Measurements from ENCODE around the gene EXOC2.

EXOC2 gene

GRCh38 chr6:437037-437392 is 255.9 kb downstream of the EXOC2 start:
- DNase-seq (ENCODE audit: low spot score in 2 of 2) = no peak
- in situ Hi-C loops (cut with MboI; ENCODE audit: low sequenced_read_pairs) = no loop called here

DNA sequence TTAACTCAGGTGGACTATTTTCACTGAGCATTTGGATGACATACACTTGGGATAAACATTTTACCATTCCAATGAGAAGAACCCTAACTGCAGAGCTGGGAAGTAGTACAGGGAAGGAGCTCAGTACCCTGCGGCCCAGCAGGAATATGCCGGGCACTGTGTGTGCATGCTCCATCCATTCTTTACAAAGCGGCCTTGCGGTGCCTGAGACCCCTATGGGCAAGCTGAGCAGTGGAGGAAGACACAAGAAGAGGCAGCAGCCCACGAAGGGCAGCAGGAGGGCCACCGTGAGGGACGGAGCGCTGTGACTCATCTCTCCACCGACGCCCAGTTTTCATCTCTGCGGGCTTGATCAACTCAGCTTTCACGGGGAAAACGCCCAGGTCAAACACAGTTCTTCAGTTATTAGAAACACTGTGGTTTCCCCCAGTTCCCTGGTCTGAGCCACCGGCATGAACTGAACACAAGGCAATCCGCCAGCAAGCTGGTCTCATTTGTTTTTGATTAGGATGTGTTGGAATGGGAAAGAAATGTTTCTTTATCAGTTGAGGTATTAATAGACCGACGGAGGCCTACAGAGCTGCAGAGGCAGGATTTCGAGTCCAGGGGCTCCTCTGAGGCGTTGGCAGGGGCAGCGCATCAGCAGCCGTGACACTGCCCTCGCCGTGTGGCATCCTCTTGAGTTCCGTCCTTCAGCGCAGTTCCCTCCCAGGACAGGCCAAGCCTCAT is 256.5 kb downstream of the EXOC2 start:
- H3K27me3 ChIP-seq (ENCODE audit: low read depth) = no peaks in the 10 kb centered on the region
- in situ Hi-C loops (cut with MboI; ENCODE audit: low sequenced_read_pairs) = no loop called here
- no peak for DNase-seq (ENCODE audit: low spot score in 2 of 2)
- no peaks in the 10 kb centered on the region for H3K9me3 ChIP-seq
- no peaks in the 10 kb centered on the region for H3K36me3 ChIP-seq (replicated peaks)
- H3K4me3 ChIP-seq = no peak overlapping the region
- H3K4me1 ChIP-seq = no peaks in the 10 kb centered on the region

More at GRCh38 chr6:437037-437392, 255.9 kb downstream of the EXOC2 start:
- no peaks in the 10 kb centered on the region for H3K4me1 ChIP-seq
- H3K4me3 ChIP-seq = no peak overlapping the region
- no peaks in the 10 kb centered on the region for H3K27me3 ChIP-seq (ENCODE audit: low read depth)
- H3K36me3 ChIP-seq (replicated peaks) = no peaks in the 10 kb centered on the region
- no peaks in the 10 kb centered on the region for H3K9me3 ChIP-seq

GRCh38 chr6:435441-436307 is 257.3 kb downstream of the EXOC2 start:
- Histone ChIP-seq H3K4me1 (no peaks in the 10 kb centered on the region), H3K4me3 (no peak overlapping the region), H3K36me3 (replicated peaks) (no peaks in the 10 kb centered on the region), H3K9me3 (no peaks in the 10 kb centered on the region), H3K27me3 (ENCODE audit: low read depth) (no peaks in the 10 kb centered on the region)
- in situ Hi-C loops (cut with MboI; ENCODE audit: low sequenced_read_pairs) = no loop called here
- no peak for DNase-seq (ENCODE audit: low spot score in 2 of 2)
